HepG2 (cell line): ENCODE measurements around the gene TAGAP. TPM values are rescaled to one million over a fixed set of nuclear protein-coding genes. Genes with fewer than 3 reads are reported as not detected.

Source experiments
- ATAC-seq: fragments of 200-7000 bp; cut with Tn5 transposase; 3 replicates; pipeline ENCODE4 v1.9.1; 2020; ENCODE audit warnings: mild to moderate bottlenecking, moderate library complexity
- BruUV-seq: library from RNA; stranded (reverse); fragments of 400-500 nt; replicated peaks from 2 replicates; lab custom pipeline; 2021; lab: Mats Ljungman, UMichigan
- CTCF ChIA-PET: fragments of 300-600 bp; formaldehyde crosslinking; extraction: SDS; loops from one replicate; lab custom pipeline; 2021; ENCODE audit warnings: low total read pairs, inconsistent platforms, low intra/inter-chr PET ratio; lab: Yijun Ruan, JAX
- POLR2A ChIA-PET: fragments of 350-600 bp; sonication (Branson Sonifier 250); formaldehyde crosslinking; loops from one replicate; lab custom pipeline; 2020; ENCODE audit warnings: antibody characterized with exemption, inconsistent platforms; lab: Yijun Ruan, JAX
- DNase-seq: peaks from one replicate; pipeline ENCODE4 v3.0.0-alpha.2; 2015; ENCODE audit warnings: low spot score
- FAIRE-seq: peaks from 3 replicates; lab custom pipeline; 2011; peaks lifted over from hg19 to GRCh38; lab: Jason Lieb, UNC
- H2AFZ ChIP-seq: one replicate; pipeline ENCODE4 v1.6.1; 2011; ENCODE audit warnings: low read length, inconsistent platforms
- H3K27ac ChIP-seq: fragments of 300-600 bp; 3 replicates; pipeline ENCODE4 v1.8.0; 2011; ENCODE audit warnings: mixed run types, mild to moderate bottlenecking, mixed read lengths, low read length, inconsistent platforms; ENCODE audit not compliant: insufficient read depth; ENCODE audit errors: extremely low read length
- H3K27me3 ChIP-seq, 2 experiments: fragments of 200-600 bp in 1 of 2; 2 replicates in 1 of 2; 3 replicates in 1 of 2; pipeline versions ENCODE4 v1.6.0 to v1.8.0; 2011; ENCODE audit warnings: low read length in 2 of 2, mild to moderate bottlenecking in 2 of 2, moderate library complexity in 2 of 2, inconsistent platforms in 1 of 2; ENCODE audit not compliant: insufficient read depth in 2 of 2, control insufficient read depth in 1 of 2
- H3K36me3 ChIP-seq, 2 experiments: fragments of 200-600 bp in 1 of 2; replicated peaks in 1 of 2; 2 replicates in 1 of 2; 3 replicates in 1 of 2; pipeline versions ENCODE4 v1.5.1 to v1.8.0; 2011; ENCODE audit warnings: low read length in 2 of 2, inconsistent platforms in 1 of 2; ENCODE audit not compliant: insufficient read depth in 2 of 2, control insufficient read depth in 1 of 2
- H3K4me1 ChIP-seq: 2 replicates; pipeline ENCODE4 v1.5.1; 2012; ENCODE audit warnings: low read length, inconsistent platforms; ENCODE audit not compliant: insufficient read depth
- H3K4me2 ChIP-seq: 2 replicates; pipeline ENCODE4 v1.6.0; 2011; ENCODE audit warnings: low read depth, low read length, inconsistent platforms
- H3K4me3 ChIP-seq, 3 experiments: fragments of 200-600 bp in 1 of 3; sonication (generic), shearing (Covaris generic) in 1 of 3; replicated peaks in 1 of 3; 2 replicates each; pipeline ENCODE4 v1.5.1; 2011 to 2016; ENCODE audit warnings: low read length in 3 of 3, inconsistent platforms in 2 of 3, low read depth in 2 of 3, mild to moderate bottlenecking in 2 of 3, control low read depth in 1 of 3, mixed read lengths in 1 of 3; ENCODE audit not compliant: insufficient read depth in 1 of 3
- H3K79me2 ChIP-seq: one replicate; pipeline ENCODE4 v1.6.1; 2011; ENCODE audit warnings: low read length, inconsistent platforms; ENCODE audit not compliant: insufficient read depth
- H3K9ac ChIP-seq: 2 replicates; pipeline ENCODE4 v1.6.0; 2011; ENCODE audit warnings: mild to moderate bottlenecking, low read depth, low read length, inconsistent platforms; ENCODE audit not compliant: insufficient read depth
- H3K9me3 ChIP-seq: 2 replicates; pipeline ENCODE4 v1.5.1; 2012; ENCODE audit warnings: mild to moderate bottlenecking, low read length
- H4K20me1 ChIP-seq: 2 replicates; pipeline ENCODE4 v1.6.0; 2011; ENCODE audit warnings: inconsistent platforms, mild to moderate bottlenecking, low read length, moderate library complexity; ENCODE audit not compliant: insufficient read depth
- MTF1 ChIP-seq: sonication (generic); formaldehyde crosslinking; IDR thresholded peaks from 2 replicates; pipeline ENCODE4 v1.5.0; 2020; ENCODE audit warnings: missing genetic modification reagents
- MXI1 ChIP-seq: IDR thresholded peaks from 3 replicates; pipeline ENCODE4 v1.6.1; 2012; ENCODE audit warnings: low read depth, low read length, inconsistent platforms, borderline replicate concordance
- RCOR2 ChIP-seq: IDR thresholded peaks from 2 replicates; pipeline ENCODE4 v1.6.1; 2016; ENCODE audit warnings: missing biosample characterization, missing genetic modification reagents
- ZNF317 ChIP-seq: sonication (generic); formaldehyde crosslinking; IDR thresholded peaks from 2 replicates; pipeline ENCODE4 v1.5.0; 2020; ENCODE audit warnings: mild to moderate bottlenecking, missing genetic modification reagents
- ZNF350 ChIP-seq: sonication (generic); formaldehyde crosslinking; IDR thresholded peaks from 2 replicates; pipeline ENCODE4 v1.4.0; 2020; ENCODE audit warnings: mild to moderate bottlenecking, low read depth, missing genetic modification reagents, borderline replicate concordance
- ZNF556 ChIP-seq: sonication (generic); formaldehyde crosslinking; IDR thresholded peaks from 2 replicates; pipeline ENCODE4 v1.4.0; 2020; ENCODE audit warnings: mild to moderate bottlenecking, missing genetic modification reagents, borderline replicate concordance
- ZNF75D ChIP-seq: sonication (generic); formaldehyde crosslinking; IDR thresholded peaks from 2 replicates; pipeline ENCODE4 v1.8.1; 2023; ENCODE audit warnings: missing genetic modification reagents, mild to moderate bottlenecking, borderline replicate concordance
- WGBS: methylation state at CpG from one replicate; pipeline ENCODE4 v1.1.6; 2017; ENCODE audit warnings: low lambda C conversion rate; 5-methylcytosine and 5-hydroxymethylcytosine counted together
- in situ Hi-C: cut with HindIII; loops from 2 replicates; pipeline ENCODE4 v1.10.0; 2017; ENCODE audit warnings: low pct_unique_long_range_greater_than_20kb; ENCODE audit not compliant: extremely low pct_ligation_motif_present
- intact Hi-C: fragments of 100-400 bp; cut with micrococcal nuclease; formaldehyde crosslinking; loops from one replicate; pipeline ENCODE4 v1.10.0; 2022; ENCODE audit not compliant: unreplicated experiment
- polyA plus RNA-seq, 8 experiments: library from polyadenylated mRNA; depleted of rRNA in 3 of 8; stranded (reverse) in 7 of 8; unstranded in 1 of 8; fragments of >200 nt; fragmentation: Illumina TruSeq in 4 of 8; extraction: Trizol in 4 of 8; gene quantifications; 2 replicates each; pipeline versions ENCODE4 v1.2.1 to v1.2.3, GENCODE V29; 2011 to 2016; ENCODE audit warnings: low read depth in 4 of 8, missing spikeins in 1 of 8, mixed read lengths in 1 of 8; ENCODE audit not compliant: insufficient read depth in 1 of 8
- total RNA-seq, 5 experiments: library from RNA; depleted of rRNA; stranded (reverse); fragments of >200 nt; fragmentation: Illumina TruSeq; extraction: Trizol; gene quantifications; 2 replicates each; pipeline ENCODE4 v1.2.3, GENCODE V29; 2016; ENCODE audit warnings: low read depth in 1 of 5
- TF ChIP-seq, protein P1 (sequence below): sonication (generic); formaldehyde crosslinking; conservative IDR thresholded peaks from 2 replicates; pipeline ENCODE4 v1.8.0; 2022; ENCODE audit warnings: mild to moderate bottlenecking, moderate library complexity, missing genetic modification reagents
- TF ChIP-seq, protein P2 (sequence below): sonication (generic); formaldehyde crosslinking; IDR thresholded peaks from 2 replicates; pipeline ENCODE4 v1.9.0; 2022; ENCODE audit warnings: missing genetic modification reagents, mild to moderate bottlenecking, borderline replicate concordance
- TF ChIP-seq, protein P3 (sequence below): sonication (generic); formaldehyde crosslinking; IDR thresholded peaks from 2 replicates; pipeline ENCODE4 v1.9.0; 2021; ENCODE audit warnings: missing genetic modification reagents, borderline replicate concordance

TAGAP gene
- total and polyA plus RNA-seq, 2 of the 13 experiments (the other 11 are each of a cell fraction or from before 2014, with no cell fraction given): not detected

DNA sequence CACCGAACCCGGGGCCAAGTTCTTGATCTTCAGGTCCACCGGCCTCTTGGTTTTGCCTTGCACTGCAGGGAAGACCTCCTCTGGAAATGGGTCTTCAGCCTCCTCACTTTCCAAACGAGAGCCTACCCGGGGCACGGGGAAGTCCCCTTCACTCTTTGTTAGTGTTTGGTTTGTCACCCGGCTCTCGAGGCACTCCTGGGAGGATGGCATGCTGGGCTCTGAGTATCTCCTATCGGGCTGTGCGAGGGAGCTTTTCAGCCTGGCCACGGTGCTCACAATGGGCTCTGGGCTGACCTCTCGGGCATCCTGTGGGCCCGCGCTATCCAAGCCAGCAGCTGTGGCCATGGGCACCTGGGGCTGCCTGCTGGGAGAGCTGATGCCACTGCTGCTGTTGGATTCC lies 8.1 kb downstream of the TAGAP start:
- no TSS peak for BruUV-seq

More for the DNA sequence above, 8.1 kb downstream of the TAGAP start:
- WGBS: 46% methylated on average over 14 of the region's 14 CpGs
- H3K4me1 ChIP-seq: peaks cover 8% of the 10 kb centered on the region
- no peak overlapping the region for H3K9ac ChIP-seq
- H3K27me3 ChIP-seq: peaks cover 9 to 50% of the 10 kb centered on the region in 2 experiments; a peak in 4 of 5 replicates
- H3K4me3 ChIP-seq: no peak overlapping the region
- no peaks in the 10 kb centered on the region for H4K20me1 ChIP-seq
- H3K36me3 ChIP-seq: no peaks in the 10 kb centered on the region
- ATAC-seq: no peak
- no peak overlapping the region for H2AFZ ChIP-seq
- no peak for TF ChIP-seq ZNF350 (CRISPR knock-in tag)
- no peak for TF ChIP-seq ZNF317 (CRISPR knock-in tag)
- TF ChIP-seq, protein P1, sequence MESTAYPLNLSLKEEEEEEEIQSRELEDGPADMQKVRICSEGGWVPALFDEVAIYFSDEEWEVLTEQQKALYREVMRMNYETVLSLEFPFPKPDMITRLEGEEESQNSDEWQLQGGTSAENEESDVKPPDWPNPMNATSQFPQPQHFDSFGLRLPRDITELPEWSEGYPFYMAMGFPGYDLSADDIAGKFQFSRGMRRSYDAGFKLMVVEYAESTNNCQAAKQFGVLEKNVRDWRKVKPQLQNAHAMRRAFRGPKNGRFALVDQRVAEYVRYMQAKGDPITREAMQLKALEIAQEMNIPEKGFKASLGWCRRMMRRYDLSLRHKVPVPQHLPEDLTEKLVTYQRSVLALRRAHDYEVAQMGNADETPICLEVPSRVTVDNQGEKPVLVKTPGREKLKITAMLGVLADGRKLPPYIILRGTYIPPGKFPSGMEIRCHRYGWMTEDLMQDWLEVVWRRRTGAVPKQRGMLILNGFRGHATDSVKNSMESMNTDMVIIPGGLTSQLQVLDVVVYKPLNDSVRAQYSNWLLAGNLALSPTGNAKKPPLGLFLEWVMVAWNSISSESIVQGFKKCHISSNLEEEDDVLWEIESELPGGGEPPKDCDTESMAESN (CRISPR knock-in tag): no peak
- TF ChIP-seq MXI1: no peak
- no peak for TF ChIP-seq MTF1 (CRISPR knock-in tag)
- no peak for TF ChIP-seq ZNF75D (CRISPR knock-in tag)
- TF ChIP-seq ZNF556 (CRISPR knock-in tag): no peak
- TF ChIP-seq, protein P2, sequence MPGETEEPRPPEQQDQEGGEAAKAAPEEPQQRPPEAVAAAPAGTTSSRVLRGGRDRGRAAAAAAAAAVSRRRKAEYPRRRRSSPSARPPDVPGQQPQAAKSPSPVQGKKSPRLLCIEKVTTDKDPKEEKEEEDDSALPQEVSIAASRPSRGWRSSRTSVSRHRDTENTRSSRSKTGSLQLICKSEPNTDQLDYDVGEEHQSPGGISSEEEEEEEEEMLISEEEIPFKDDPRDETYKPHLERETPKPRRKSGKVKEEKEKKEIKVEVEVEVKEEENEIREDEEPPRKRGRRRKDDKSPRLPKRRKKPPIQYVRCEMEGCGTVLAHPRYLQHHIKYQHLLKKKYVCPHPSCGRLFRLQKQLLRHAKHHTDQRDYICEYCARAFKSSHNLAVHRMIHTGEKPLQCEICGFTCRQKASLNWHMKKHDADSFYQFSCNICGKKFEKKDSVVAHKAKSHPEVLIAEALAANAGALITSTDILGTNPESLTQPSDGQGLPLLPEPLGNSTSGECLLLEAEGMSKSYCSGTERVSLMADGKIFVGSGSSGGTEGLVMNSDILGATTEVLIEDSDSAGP (CRISPR knock-in tag): no peak
- TF ChIP-seq, protein P3, sequence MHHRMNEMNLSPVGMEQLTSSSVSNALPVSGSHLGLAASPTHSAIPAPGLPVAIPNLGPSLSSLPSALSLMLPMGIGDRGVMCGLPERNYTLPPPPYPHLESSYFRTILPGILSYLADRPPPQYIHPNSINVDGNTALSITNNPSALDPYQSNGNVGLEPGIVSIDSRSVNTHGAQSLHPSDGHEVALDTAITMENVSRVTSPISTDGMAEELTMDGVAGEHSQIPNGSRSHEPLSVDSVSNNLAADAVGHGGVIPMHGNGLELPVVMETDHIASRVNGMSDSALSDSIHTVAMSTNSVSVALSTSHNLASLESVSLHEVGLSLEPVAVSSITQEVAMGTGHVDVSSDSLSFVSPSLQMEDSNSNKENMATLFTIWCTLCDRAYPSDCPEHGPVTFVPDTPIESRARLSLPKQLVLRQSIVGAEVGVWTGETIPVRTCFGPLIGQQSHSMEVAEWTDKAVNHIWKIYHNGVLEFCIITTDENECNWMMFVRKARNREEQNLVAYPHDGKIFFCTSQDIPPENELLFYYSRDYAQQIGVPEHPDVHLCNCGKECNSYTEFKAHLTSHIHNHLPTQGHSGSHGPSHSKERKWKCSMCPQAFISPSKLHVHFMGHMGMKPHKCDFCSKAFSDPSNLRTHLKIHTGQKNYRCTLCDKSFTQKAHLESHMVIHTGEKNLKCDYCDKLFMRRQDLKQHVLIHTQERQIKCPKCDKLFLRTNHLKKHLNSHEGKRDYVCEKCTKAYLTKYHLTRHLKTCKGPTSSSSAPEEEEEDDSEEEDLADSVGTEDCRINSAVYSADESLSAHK (CRISPR knock-in tag): no peak
- no peak for TF ChIP-seq RCOR2
- no peaks in the 10 kb centered on the region for H3K9me3 ChIP-seq
- intact Hi-C loops: no loop called here
- no peak overlapping the region for H3K4me2 ChIP-seq
- ChIA-PET POLR2A (no interaction called here), CTCF (no interaction called here)
- in situ Hi-C loops: no loop called here
- FAIRE-seq: no peak
- H3K27ac ChIP-seq: no peak overlapping the region
- H3K79me2 ChIP-seq: no peaks in the 10 kb centered on the region
- DNase-seq: no peak
